HEK293 (cell line): ENCODE results near the gene GATAD2A.
A peak's percentile ranks its signal among the peaks of the same experiment; 100 is the strongest.

Source experiments
- CTCF ChIP-seq: fragments of 450-650 bp; formaldehyde crosslinking; IDR thresholded peaks from 2 replicates; pipeline ENCODE4 v1.5.1; 2016; ENCODE audit warnings: missing biosample characterization, missing genetic modification characterization
- GLIS1 ChIP-seq: fragments of 450-650 bp; formaldehyde crosslinking; IDR thresholded peaks from 2 replicates; pipeline ENCODE4 v1.5.1; 2016; ENCODE audit warnings: missing biosample characterization, missing genetic modification characterization
- MYNN ChIP-seq: fragments of 450-650 bp; formaldehyde crosslinking; IDR thresholded peaks from 2 replicates; pipeline ENCODE4 v1.5.1; 2016; ENCODE audit warnings: missing biosample characterization, missing genetic modification characterization, borderline replicate concordance
- REST ChIP-seq: fragments of 450-650 bp; formaldehyde crosslinking; IDR thresholded peaks from 2 replicates; pipeline ENCODE4 v1.5.1; 2016; ENCODE audit warnings: missing biosample characterization, missing genetic modification characterization
- SCRT2 ChIP-seq: fragments of 450-650 bp; formaldehyde crosslinking; IDR thresholded peaks from 2 replicates; pipeline ENCODE4 v1.5.1; 2016; ENCODE audit warnings: missing biosample characterization, missing genetic modification characterization
- TRIM28 ChIP-seq: IDR thresholded peaks from 2 replicates; pipeline ENCODE4 v1.6.1; 2011; ENCODE audit warnings: low read length, control low read depth, borderline replicate concordance
- YY2 ChIP-seq: fragments of 450-650 bp; formaldehyde crosslinking; IDR thresholded peaks from 2 replicates; pipeline ENCODE4 v1.5.1; 2016; ENCODE audit warnings: missing biosample characterization, missing genetic modification characterization
- ZNF10 ChIP-seq: fragments of 450-650 bp; formaldehyde crosslinking; IDR thresholded peaks from 2 replicates; pipeline ENCODE4 v1.5.1; 2017; ENCODE audit warnings: missing biosample characterization, missing genetic modification characterization
- ZNF112 ChIP-seq: fragments of 450-650 bp; formaldehyde crosslinking; IDR thresholded peaks from 2 replicates; pipeline ENCODE4 v1.5.0; 2017; ENCODE audit warnings: missing biosample characterization, missing genetic modification characterization
- ZNF140 ChIP-seq: fragments of 450-650 bp; formaldehyde crosslinking; IDR thresholded peaks from 2 replicates; pipeline ENCODE4 v1.5.1; 2016; ENCODE audit warnings: missing biosample characterization, missing genetic modification characterization
- ZNF16 ChIP-seq: fragments of 450-650 bp; formaldehyde crosslinking; IDR thresholded peaks from 2 replicates; pipeline ENCODE4 v1.5.1; 2016; ENCODE audit warnings: low read depth, missing biosample characterization, missing genetic modification characterization
- ZNF302 ChIP-seq: fragments of 450-650 bp; formaldehyde crosslinking; IDR thresholded peaks from 2 replicates; pipeline ENCODE4 v1.5.1; 2016; ENCODE audit warnings: missing biosample characterization, missing genetic modification characterization, low read depth
- ZNF510 ChIP-seq: fragments of 450-650 bp; formaldehyde crosslinking; IDR thresholded peaks from 2 replicates; pipeline ENCODE4 v1.5.1; 2018; ENCODE audit warnings: mild to moderate bottlenecking, missing genetic modification characterization, missing biosample characterization; ENCODE audit not compliant: insufficient replicate concordance
- ZNF521 ChIP-seq: fragments of 450-650 bp; formaldehyde crosslinking; IDR thresholded peaks from 2 replicates; pipeline ENCODE4 v1.5.1; 2017; ENCODE audit warnings: missing biosample characterization, mild to moderate bottlenecking, missing genetic modification characterization
- ZNF580 ChIP-seq: fragments of 450-650 bp; formaldehyde crosslinking; IDR thresholded peaks from 2 replicates; pipeline ENCODE4 v1.5.1; 2016; ENCODE audit warnings: missing biosample characterization, missing genetic modification characterization
- ZNF600 ChIP-seq: fragments of 450-650 bp; formaldehyde crosslinking; IDR thresholded peaks from 2 replicates; pipeline ENCODE4 v1.5.1; 2016; ENCODE audit warnings: missing biosample characterization, missing genetic modification characterization
- ZNF629 ChIP-seq: fragments of 450-650 bp; formaldehyde crosslinking; IDR thresholded peaks from 2 replicates; pipeline ENCODE4 v1.5.1; 2017; ENCODE audit warnings: missing biosample characterization, missing genetic modification characterization
- ZSCAN18 ChIP-seq: fragments of 450-650 bp; formaldehyde crosslinking; IDR thresholded peaks from 2 replicates; pipeline ENCODE4 v1.5.1; 2016; ENCODE audit warnings: missing biosample characterization, missing genetic modification characterization
- ZXDB ChIP-seq: fragments of 450-650 bp; formaldehyde crosslinking; IDR thresholded peaks from 2 replicates; pipeline ENCODE4 v1.5.1; 2016; ENCODE audit warnings: missing biosample characterization, missing genetic modification characterization
- TF ChIP-seq, protein P1 (sequence below): fragments of 450-650 bp; formaldehyde crosslinking; IDR thresholded peaks from 2 replicates; pipeline ENCODE4 v1.5.1; 2016; ENCODE audit warnings: missing biosample characterization, missing genetic modification characterization
- TF ChIP-seq, protein P2 (sequence below): fragments of 450-650 bp; formaldehyde crosslinking; IDR thresholded peaks from 2 replicates; pipeline ENCODE4 v1.5.1; 2016; ENCODE audit warnings: missing biosample characterization, missing genetic modification characterization
- TF ChIP-seq, protein P3 (sequence below): fragments of 450-650 bp; formaldehyde crosslinking; IDR thresholded peaks from 2 replicates; pipeline ENCODE4 v1.5.1; 2017; ENCODE audit warnings: missing biosample characterization, missing genetic modification characterization

The GATAD2A gene

GRCh38 chr19:19366434-19367396, 38.8 kb upstream of the GATAD2A start (continued):
- TF ChIP-seq, protein P1, sequence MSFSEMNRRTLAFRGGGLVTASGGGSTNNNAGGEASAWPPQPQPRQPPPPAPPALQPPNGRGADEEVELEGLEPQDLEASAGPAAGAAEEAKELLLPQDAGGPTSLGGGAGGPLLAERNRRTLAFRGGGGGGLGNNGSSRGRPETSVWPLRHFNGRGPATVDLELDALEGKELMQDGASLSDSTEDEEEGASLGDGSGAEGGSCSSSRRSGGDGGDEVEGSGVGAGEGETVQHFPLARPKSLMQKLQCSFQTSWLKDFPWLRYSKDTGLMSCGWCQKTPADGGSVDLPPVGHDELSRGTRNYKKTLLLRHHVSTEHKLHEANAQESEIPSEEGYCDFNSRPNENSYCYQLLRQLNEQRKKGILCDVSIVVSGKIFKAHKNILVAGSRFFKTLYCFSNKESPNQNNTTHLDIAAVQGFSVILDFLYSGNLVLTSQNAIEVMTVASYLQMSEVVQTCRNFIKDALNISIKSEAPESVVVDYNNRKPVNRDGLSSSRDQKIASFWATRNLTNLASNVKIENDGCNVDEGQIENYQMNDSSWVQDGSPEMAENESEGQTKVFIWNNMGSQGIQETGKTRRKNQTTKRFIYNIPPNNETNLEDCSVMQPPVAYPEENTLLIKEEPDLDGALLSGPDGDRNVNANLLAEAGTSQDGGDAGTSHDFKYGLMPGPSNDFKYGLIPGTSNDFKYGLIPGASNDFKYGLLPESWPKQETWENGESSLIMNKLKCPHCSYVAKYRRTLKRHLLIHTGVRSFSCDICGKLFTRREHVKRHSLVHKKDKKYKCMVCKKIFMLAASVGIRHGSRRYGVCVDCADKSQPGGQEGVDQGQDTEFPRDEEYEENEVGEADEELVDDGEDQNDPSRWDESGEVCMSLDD, result no peak; the same call in 1 of the 2 replicates
- TF ChIP-seq ZNF510 (tag by site-specific recombination), result no peak
- TF ChIP-seq TRIM28, result peak; percentile 77; the same call in 1 of the 2 replicates
- peak; percentile 34; the same call in 1 of the 2 replicates for TF ChIP-seq ZNF580 (tag by site-specific recombination)
- TF ChIP-seq ZNF112 (tag by site-specific recombination), result no peak
- TF ChIP-seq, protein P2, sequence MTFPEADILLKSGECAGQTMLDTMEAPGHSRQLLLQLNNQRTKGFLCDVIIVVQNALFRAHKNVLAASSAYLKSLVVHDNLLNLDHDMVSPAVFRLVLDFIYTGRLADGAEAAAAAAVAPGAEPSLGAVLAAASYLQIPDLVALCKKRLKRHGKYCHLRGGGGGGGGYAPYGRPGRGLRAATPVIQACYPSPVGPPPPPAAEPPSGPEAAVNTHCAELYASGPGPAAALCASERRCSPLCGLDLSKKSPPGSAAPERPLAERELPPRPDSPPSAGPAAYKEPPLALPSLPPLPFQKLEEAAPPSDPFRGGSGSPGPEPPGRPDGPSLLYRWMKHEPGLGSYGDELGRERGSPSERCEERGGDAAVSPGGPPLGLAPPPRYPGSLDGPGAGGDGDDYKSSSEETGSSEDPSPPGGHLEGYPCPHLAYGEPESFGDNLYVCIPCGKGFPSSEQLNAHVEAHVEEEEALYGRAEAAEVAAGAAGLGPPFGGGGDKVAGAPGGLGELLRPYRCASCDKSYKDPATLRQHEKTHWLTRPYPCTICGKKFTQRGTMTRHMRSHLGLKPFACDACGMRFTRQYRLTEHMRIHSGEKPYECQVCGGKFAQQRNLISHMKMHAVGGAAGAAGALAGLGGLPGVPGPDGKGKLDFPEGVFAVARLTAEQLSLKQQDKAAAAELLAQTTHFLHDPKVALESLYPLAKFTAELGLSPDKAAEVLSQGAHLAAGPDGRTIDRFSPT (tag by site-specific recombination), result no peak
- 0 out of 2 replicates have a peak, but pooled peaks have one; percentile 12 for TF ChIP-seq ZNF629
- TF ChIP-seq ZNF16 (tag by site-specific recombination), result no peak
- no peak for TF ChIP-seq MYNN (tag by site-specific recombination)
- peak; percentile 67; the same call in 1 of the 2 replicates for TF ChIP-seq REST (tag by site-specific recombination)
- TF ChIP-seq ZNF10 (tag by site-specific recombination), result 0 out of 2 replicates have a peak, but pooled peaks have one; percentile 14
- no peak for TF ChIP-seq YY2 (tag by site-specific recombination)
- TF ChIP-seq CTCF (tag by site-specific recombination), result peak; percentile 88
- TF ChIP-seq ZNF600 (tag by site-specific recombination), result 0 out of 2 replicates have a peak, but pooled peaks have one; percentile 41
- no peak for TF ChIP-seq ZSCAN18 (tag by site-specific recombination)
- TF ChIP-seq, protein P3, sequence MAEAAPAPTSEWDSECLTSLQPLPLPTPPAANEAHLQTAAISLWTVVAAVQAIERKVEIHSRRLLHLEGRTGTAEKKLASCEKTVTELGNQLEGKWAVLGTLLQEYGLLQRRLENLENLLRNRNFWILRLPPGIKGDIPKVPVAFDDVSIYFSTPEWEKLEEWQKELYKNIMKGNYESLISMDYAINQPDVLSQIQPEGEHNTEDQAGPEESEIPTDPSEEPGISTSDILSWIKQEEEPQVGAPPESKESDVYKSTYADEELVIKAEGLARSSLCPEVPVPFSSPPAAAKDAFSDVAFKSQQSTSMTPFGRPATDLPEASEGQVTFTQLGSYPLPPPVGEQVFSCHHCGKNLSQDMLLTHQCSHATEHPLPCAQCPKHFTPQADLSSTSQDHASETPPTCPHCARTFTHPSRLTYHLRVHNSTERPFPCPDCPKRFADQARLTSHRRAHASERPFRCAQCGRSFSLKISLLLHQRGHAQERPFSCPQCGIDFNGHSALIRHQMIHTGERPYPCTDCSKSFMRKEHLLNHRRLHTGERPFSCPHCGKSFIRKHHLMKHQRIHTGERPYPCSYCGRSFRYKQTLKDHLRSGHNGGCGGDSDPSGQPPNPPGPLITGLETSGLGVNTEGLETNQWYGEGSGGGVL, result no peak
- no peak for TF ChIP-seq ZNF140 (tag by site-specific recombination)
- no peak for TF ChIP-seq ZNF302 (tag by site-specific recombination)
- TF ChIP-seq SCRT2 (tag by site-specific recombination), result no peak
- peak; percentile 42 for TF ChIP-seq ZXDB (tag by site-specific recombination)
- no peak for TF ChIP-seq ZNF521
- no peak for TF ChIP-seq GLIS1
